K562 (cell line): Measurements from ENCODE around the gene AAR2. TPM values are rescaled to one million over a fixed set of nuclear protein-coding genes. Genes with fewer than 3 reads are reported as not detected.

Experiments
- REST ChIP-seq, 2 experiments: fragments of 450-650 bp; formaldehyde crosslinking in 1 of 2; IDR thresholded peaks; 2 replicates each; pipeline versions ENCODE4 v1.4.0 to v1.6.1; 2014 to 2020; ENCODE audit warnings: mild to moderate bottlenecking in 2 of 2, borderline replicate concordance in 1 of 2, low read depth in 1 of 2
- TFAP4 ChIP-seq: sonication (generic); formaldehyde crosslinking; IDR thresholded peaks from 2 replicates; pipeline ENCODE4 v1.8.0; 2022; ENCODE audit warnings: missing genetic modification reagents, mild to moderate bottlenecking, moderate library complexity, borderline replicate concordance
- polyA plus RNA-seq, 8 experiments: library from polyadenylated mRNA; depleted of rRNA in 4 of 8; stranded (reverse) in 5 of 8; unstranded in 3 of 8; fragments of >200 nt; fragmentation: Nextera tagmentation in 2 of 8; fragmentation: Illumina TruSeq in 1 of 8; extraction: Ambion mirVana in 2 of 8; extraction: Trizol in 1 of 8; gene quantifications; 2 replicates each; pipeline versions ENCODE4 v1.2.1 to v1.2.3, GENCODE V29; 2011 to 2014; ENCODE audit warnings: inconsistent platforms in 1 of 8, missing spikeins in 1 of 8
- total RNA-seq, 7 experiments: library from RNA; depleted of rRNA in 6 of 7; stranded (reverse); fragments of >200 nt in 6 of 7; fragmentation: Illumina TruSeq in 2 of 7; extraction: Trizol in 2 of 7; gene quantifications; 2 replicates each; pipeline versions ENCODE4 v1.2.1 to v1.2.3, GENCODE V29; 2011 to 2021; ENCODE audit warnings: low replicate concordance in 1 of 7

Gene AAR2
- total and polyA plus RNA-seq, 9 of the 15 experiments (the other 6 are each of a cell fraction or from before 2014, with no cell fraction given), result 6.5 to 36.2 (median 24.7) TPM

- TF ChIP-seq REST (IDR thresholded peaks at IDR 0.05; ENCODE audit: borderline replicate concordance), result peak; percentile 46; the same call in 1 of the 2 replicates
- no peak for TF ChIP-seq REST (CRISPR knock-in tag; IDR thresholded peaks at IDR 0.05; ENCODE audit: low read depth)
- TF ChIP-seq TFAP4 (CRISPR knock-in tag), result no peak
Observed at GRCh38 chr20:36273414-36274180, 37.3 kb downstream of the AAR2 start (continued).
